ENCODE results near the gene PPARGC1A.

Gene PPARGC1A

DNA sequence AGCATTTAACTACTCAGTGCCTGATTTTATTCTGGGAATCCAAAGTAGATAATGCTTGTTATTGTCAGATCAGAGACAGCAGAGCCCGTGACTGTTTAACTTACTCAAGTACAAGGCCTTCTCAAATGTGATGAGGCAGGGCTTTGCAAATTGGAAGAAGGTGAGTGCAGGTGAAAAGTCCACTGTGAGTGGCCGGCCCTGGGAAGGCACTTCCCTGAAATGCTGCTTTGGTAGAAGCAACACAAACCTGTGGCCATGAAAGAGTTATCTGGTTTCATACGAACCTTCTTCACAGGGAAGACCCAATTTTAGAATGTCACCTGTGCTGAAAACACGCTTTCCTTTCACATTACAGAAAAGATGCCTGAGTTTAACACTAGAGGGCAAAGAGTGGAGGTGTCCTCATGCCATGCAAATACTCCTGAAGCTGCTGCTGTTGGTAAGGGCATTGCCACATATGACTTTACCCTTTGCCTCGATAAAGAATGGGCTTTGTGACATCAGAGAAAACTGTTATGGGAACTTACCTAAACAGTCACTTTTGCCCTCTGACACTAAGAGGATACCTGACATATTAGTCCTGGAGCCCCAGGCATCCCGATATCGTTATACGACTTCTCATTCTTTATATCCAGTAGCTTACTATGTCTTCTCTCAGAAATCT, 8.0 kb downstream of the PPARGC1A start:
- DNase-seq (ENCODE audit: low read depth) = no peak

DNA sequence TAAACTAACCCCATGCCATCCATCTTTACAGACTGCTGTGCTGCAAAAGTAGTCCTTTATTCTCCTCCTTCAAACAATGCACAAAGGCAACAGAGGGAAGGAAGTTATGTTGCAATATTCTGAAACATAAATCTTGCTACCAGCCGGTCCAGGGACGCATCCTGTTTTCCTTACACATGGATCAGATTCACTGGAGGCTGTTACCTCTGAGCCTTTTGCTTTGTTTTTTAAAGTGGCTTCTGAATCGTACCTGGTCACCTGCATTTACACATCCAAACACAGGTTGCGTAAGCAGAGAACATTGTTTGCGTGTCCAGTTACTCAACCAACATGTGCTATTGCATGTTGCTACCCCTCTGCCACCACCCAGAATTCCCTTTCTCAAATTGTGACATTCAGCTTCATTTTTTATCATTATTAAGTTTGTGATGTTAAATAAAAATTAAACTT, 8.8 kb downstream of the PPARGC1A start:
- no peak for DNase-seq (ENCODE audit: low read depth)

DNA sequence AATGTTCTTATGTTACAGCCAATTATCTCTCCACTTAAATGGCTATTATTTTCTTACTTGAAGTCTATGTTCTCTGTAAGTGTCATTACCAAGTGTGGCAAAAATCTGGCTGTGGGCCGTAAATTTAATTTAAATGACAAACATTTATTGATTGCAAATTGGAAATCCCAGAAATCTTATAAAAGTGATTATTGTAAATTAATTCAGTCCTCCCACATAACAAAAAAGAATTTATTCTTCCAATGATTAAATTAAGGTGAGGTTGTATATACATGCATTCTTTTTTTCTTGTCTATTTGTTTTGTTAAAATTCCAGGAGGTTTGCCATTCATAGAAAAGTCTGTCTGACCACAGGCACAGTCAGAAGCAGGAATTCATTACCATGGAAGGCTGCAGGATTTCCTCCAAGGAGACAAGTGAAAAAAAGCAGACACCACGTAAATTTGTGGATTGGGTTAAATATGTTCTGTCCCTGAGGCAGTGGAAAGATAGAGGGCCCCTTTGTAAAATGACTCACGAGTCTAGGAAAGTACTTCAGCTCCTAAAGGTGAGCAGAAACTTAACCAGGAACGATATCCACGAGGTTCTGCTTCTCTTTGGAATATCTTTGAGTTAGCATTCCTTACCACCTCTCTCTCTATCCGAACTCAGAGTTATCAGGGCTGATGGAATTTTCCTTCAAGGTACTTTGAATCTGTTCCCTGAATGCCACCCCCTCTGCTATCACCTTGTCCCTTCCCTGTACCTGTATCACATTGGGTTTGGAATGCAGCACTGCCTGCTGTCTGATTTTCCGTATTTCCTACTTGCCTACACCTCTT, 10.7 kb downstream of the PPARGC1A start:
- DNase-seq (ENCODE audit: low read depth) = no peak

DNA sequence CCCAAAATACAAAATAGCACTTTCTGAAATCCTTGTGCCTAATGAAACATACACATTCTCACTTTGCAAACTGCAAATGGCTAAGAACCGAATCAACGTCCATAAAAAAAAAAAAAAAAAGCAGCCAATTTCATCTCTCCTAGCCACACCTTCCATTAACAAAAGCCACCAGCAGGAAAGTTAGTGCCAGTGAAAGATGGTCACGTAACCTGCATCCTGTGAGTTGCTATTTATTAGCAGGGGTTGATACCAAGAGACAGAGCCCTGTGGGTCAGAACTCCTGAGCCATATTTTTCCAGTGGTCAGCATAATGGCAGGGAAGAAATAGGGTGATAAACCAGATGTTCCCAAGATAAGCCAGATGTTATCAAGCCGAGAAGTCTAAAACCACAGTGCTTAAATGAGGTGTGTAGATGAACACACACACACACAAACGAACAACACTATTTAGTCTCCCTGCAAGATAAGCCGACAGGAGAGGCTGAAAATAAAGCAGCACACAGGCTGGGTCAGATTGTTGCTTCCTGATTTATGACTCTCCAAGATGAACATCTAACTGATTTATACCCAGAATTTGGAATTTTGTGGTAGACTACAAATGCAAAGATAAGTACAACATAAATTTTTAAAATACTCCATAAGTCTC, 11.5 kb downstream of the PPARGC1A start:
- no peak for DNase-seq (ENCODE audit: low read depth)

- DNase-seq (ENCODE audit: low read depth) = no peak
These were observed 12.1 kb downstream of the PPARGC1A start for GRCh38 chr4:23877758-23878229.

DNA sequence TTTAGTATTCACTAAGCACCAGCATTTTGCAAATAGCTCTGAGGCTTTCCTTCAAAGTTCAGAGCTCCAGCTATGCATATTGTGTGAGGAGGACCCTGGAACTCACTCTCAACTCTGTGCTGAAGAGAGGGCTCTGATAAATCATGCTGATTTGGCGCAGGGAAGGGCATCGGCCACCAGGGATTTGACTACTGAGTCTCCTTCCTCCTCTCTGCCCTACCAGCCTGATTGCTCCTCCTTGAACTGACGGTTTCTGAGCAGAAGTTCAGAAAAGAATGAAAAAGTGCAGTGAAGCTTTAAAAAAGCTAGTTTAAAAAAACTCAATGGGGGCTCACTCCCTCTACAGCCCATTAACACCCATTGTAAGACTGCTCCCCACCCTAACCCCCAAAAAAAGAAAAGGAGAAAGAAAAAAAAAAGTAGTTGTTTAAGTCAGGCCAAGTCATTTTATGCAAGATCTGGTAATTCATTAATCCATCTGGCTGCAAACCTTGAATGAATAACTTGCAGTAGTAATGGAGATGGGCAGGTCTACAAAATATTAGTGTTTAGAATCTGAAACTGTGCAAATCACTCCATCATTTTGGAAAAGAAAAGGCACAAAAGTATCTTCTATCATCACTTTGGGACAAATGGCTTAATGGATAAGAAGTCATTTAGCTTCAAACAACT, 13.3 kb downstream of the PPARGC1A start:
- DNase-seq (ENCODE audit: low read depth) = no peak

- DNase-seq (ENCODE audit: low read depth) = no peak
These were observed 14.5 kb downstream of the PPARGC1A start for GRCh38 chr4:23875317-23875716.

DNA sequence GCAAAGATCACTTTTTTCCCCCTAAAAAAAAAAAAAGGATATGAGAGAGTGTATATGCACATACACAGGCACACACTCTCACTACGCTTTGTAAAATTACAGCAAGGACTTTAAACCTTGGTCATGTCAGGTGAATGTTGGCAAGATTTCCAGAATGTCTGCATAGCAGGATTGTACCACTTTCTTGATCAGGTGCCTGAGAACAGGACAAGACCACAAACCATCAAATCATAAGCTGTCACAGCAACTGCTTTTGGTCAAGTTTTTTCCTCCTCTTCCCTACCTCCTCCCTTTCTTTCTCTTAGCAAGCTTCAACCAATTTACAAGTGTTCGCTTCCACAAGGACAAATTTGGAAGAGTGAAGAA, 15.3 kb downstream of the PPARGC1A start:
- no peak for DNase-seq (ENCODE audit: low read depth)

DNA sequence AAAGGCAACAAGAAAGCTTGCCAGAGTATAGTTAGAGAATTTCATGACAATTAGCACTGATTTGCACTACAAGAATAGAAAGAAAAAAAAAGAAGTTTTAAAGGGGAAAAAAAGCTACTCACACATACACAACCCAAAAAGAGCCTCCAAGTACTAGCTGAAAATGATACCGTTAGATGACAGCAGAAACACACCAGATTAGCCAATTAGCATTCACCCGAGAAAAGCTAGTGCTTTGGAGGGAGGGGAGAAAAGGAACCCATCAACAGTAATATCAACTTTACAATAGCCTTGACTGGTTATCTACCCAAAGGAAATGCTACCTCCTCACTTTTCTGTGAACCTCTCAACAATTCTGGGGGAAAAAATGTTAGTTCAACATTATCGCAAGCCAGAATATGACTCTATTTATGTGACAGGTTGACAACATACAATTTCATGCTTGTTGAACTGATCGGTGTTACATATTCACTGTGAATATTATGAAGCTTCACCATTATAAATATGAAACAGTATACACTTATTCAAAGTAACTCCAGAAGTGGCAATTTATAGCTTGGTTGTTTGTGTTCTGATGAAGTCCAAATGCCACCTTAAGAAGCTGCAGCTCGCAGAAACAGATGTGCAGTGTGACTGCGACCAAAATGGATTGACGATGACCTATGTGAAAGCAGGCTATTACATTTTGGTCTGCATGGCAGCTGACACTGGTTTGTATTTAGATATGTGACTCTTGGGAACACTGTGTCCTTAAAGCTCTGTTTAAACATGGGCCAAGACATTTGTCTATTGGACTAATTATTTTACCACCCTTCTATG, 15.9 kb downstream of the PPARGC1A start:
- DNase-seq (ENCODE audit: low read depth) = no peak

- DNase-seq (ENCODE audit: low read depth) = no peak
These were observed 18.4 kb downstream of the PPARGC1A start for GRCh38 chr4:23871426-23871825.

- no peak for DNase-seq (ENCODE audit: low read depth)
These were observed 23.3 kb downstream of the PPARGC1A start for GRCh38 chr4:23866450-23867075.

- no peak for DNase-seq (ENCODE audit: low read depth)
These were observed 27.9 kb downstream of the PPARGC1A start for GRCh38 chr4:23861897-23862296.

- no peak for DNase-seq (ENCODE audit: low read depth)
These were observed 28.9 kb downstream of the PPARGC1A start for GRCh38 chr4:23860919-23861318.

DNA sequence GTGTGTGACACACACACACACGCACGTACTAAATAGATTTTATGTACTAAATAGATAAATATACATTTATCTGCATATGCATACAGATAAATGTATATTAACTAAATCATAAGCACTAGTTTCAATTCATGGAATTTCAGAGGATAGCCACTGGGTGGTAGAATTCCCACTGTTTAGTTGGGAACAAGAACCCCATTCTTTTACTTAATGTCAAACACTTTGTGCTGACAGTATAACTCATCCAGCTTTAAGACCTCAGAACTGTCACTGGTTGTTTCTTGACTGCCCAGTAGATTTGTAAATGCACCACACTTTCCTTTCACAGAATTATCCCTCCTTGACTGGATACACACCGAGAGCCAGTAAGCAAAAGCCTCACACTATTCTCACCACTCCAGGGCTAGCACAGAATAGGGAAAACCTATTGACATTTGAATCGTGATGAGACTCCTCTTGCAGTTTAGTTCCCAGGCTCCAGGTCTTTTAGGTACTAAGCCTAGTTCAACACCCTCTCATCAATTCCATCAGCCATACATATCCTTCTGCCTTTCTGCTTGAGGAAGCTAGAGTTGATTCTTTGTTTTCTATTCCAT, 32.4 kb downstream of the PPARGC1A start:
- DNase-seq (ENCODE audit: low read depth) = no peak

DNA sequence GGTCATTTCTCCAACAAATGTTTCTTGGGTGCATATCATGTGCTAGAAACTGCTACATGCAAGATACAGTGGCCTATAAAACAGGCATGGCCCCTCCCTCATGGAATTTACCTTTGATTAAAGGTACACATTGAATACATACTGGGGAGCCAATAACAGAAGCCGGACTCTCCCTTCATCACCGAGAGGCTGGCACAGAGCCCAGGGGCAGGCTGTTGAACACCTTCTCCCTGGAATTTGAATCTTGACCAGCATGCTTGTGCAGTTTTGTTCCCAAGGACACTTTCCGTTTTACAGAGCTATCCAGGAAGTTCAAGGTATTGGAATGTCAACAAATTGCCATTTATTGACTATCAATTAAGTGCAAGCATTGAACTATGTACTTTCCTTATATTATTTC, 33.2 kb downstream of the PPARGC1A start:
- no peak for DNase-seq (ENCODE audit: low read depth)

DNA sequence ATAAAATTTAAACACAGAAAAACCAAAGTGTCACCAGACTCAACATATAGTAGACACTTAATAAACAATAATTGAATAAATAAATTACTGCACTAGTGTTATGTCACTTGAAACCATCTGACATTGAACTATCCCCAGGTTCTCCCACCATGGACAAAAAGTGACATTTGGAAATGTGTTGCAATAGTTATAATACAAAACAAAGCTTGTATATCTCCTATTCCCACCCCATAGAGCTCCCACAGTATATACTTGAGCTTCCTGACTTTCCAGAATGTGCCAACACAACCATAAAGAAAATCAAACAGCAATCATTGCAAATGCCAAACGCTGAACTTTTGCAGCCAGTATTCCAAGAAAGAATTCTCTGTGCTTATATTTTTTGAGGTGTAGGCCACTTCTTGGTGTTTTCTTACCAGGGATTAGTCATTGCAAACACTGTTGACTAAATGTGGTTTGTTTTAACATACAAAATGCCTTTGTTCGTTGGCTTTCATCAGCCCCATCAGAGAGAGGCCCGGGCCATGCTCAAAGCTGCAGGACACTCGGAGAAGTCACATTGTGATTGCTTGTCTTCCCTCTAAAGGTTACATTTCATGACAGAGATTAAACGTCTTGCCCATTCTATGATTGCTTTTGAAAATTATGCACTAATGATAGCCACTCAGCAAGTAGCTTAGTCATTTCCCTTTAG, 33.8 kb downstream of the PPARGC1A start:
- no peak for DNase-seq (ENCODE audit: low read depth)

GRCh38 chr4:23853986-23854660, 35.7 kb downstream of the PPARGC1A start:
- no peak for DNase-seq (ENCODE audit: low read depth)

- no peak for DNase-seq (ENCODE audit: low read depth)
These were observed 38.4 kb downstream of the PPARGC1A start for GRCh38 chr4:23851464-23851863.

DNA sequence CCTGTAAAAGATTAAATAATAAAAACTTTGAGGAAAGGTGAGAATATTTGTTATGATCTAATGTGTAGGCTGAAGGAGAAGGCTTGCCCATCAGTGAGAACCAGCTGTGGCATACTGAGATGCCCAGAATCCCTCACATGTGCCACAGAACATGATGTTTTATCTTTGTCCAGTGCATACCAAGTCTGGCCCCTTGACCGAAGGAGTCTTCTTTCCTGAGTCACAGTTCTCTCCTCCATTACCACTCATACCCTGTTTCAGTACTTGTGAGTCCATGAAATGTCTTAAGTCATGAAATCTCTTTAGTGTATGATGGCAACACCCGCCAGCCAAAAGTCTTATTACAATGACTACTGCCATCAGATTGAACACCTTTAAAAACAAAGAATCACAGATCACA, 42.7 kb downstream of the PPARGC1A start:
- no peak for DNase-seq (ENCODE audit: low read depth)
